OCI-M1 (cell line): ENCODE data around the gene IL1RAP.
A peak's percentile ranks its signal among the peaks of the same experiment; 100 is the strongest.
"Not testable (repeated sequence)": the region's sequence is repeated elsewhere in the genome, so short reads cannot be mapped to it uniquely, and the experiment has no call there.

ENCODE experiments used
- DNase-seq: peaks from one replicate; lab custom pipeline; 2025; lab: John Stamatoyannopoulos, UW

The IL1RAP gene

DNA sequence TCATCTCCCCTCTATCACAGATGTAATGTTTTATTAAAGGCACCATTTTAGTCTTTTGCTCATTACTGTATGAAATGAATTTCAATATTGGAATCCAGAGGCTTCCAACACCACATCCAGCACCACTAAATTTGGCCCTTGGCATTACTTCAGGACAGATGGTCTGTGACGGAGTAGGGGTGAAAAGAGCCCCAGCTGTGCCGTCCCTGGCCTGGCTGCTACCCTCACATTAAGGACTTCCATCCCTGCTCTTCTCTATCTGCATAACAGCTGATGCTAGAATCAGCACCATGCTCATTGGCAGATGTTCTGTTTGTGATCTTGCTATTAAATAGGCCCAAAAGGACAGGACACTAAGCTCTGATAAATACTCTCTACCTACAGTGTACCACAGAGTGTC, 152.9 kb downstream of the IL1RAP start:
- no peak for DNase-seq

- no peak for DNase-seq
Observed at GRCh38 chr3:190671658-190672057, 157.8 kb downstream of the IL1RAP start.

GRCh38 chr3:190673148-190673547, 159.3 kb downstream of the IL1RAP start:
- DNase-seq, result no peak

DNA sequence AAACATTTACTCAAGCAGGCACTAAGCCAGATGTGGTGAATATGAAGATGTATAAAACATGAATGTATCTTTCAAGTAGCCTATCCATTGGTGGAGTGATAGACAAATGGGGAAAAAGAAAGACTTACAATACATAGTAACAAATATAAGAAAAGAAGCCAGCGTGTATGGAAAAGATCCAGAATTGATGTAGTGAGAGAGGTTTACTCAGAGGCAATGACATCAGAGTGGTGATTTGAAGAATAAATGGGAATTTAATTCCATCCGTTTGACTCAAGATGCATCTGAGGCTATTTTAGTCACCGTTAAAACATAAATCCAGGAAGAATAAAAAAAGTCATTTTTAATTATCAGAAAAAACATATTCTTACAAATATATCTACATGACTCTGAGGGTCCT, 162.6 kb downstream of the IL1RAP start:
- DNase-seq, result no peak

- no peak for DNase-seq
Observed at GRCh38 chr3:190677001-190677400, 163.1 kb downstream of the IL1RAP start.

- DNase-seq, result not testable (repeated sequence)
Observed at GRCh38 chr3:190677868-190678267, 164.0 kb downstream of the IL1RAP start.

DNA sequence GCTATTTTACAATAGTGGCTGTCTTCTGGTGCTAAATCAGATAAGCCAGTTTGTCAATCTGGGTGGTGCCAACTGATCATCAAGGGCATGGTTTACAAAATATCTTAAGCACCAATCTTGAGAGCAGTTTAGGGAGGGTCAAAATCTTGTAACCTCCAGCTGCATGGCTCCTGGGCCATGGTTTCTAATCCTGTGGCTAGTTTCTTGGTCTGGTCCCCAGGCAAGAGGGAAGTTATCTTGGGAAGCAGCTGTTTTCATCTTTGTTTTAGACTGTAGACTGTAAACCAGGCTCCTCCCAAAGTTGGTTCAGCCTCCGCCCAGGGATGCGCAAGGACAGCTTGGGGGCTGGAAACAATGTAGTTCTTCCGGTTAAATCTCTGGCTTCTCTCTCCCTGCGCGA, 166.8 kb downstream of the IL1RAP start:
- DNase-seq, result peak; percentile 68

DNA sequence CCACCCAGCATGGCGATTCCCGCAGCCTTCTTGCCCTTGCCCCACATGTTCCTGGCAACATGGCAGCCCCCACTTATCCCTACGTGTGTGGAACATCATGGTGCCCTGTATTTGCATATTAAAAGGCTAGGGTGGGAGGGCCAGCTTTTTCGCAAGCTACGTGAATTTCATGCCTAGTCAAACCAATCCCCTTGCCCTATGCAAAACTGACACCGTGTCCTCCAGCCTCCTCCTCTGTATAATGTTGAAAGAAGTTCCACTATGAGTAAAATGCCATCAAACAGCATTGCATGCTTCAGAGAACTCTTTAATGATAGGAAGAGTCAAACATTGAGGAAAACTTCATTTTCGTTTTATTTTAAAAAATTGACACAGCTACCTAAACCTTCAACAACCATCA, 170.9 kb downstream of the IL1RAP start:
- no peak for DNase-seq

DNA sequence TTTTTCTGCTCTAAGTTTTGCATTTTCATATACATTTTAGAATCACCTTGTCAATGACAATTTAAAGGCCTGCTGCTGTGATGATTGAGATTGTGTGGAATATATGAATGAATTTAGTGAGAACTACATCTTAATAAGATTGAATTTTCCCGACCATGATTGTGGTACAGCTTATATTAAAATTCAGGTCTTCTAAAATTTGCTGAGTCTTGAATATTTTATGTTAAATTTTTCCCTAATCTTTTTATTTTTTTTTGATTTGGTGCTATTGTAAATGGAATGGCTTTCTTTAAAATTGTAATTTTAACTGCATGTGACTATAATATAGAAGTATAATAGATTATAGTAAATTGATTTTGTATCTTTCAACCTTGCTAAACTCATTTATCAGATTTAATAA, 172.1 kb downstream of the IL1RAP start:
- no peak for DNase-seq

DNA sequence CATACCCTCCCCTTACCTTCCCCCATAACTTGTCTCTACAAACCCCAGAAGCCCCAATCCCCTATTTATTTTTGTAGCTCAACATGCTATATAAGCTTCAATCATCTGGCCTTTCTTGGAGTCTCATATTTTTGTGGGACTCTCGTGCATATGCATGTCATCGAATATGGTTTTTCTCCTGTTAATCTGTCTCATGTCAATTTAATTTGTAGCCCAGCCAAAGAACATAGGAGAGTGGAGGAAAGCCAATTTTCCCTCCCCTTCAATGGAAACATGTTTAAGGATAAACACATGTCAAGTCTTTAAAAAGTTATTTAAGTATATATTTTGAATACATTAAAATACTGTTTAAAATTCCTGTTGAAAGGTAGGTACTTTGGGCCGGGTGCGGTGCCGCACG, 176.4 kb downstream of the IL1RAP start:
- DNase-seq, result no peak

GRCh38 chr3:190692256-190692655, 178.4 kb downstream of the IL1RAP start:
- peak; percentile 4 for DNase-seq

DNA sequence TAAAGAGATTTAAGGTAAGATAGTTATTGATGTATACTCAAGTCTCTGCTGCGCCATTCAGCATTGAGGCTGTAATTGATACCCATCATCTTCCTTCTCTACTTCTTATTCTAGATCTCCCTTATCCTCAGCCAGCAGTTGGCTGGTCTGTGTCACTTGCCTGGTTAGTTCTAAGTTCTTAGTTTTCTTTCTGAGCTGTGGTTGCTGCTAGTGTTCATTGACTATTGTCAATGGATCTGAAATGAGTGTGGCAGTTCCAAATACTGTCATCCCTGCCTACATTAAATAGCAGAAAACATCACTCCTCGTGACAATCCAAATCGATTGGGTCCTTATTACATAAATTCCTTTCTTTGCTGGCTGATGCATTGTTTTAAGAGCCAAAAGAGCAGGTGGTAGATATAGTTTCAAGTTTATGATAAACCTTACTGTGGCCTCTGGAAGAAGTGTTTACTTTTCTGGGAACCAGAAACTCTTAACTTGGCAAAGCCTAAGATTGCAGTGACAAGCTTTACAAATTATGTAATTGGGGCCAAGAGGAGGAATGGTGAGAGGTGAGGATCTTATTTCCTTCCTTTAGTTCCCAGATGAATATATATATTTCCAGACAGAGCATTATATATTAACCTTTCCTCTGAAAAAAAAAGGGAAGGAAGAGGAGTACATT, 180.6 kb downstream of the IL1RAP start:
- DNase-seq, result no peak

- no peak for DNase-seq
Observed at GRCh38 chr3:190695225-190695624, 181.3 kb downstream of the IL1RAP start.

- no peak for DNase-seq
Observed at GRCh38 chr3:190695994-190696393, 182.1 kb downstream of the IL1RAP start.

- peak; percentile 65 for DNase-seq
Observed at GRCh38 chr3:190696777-190697501, 183.1 kb downstream of the IL1RAP start.

DNA sequence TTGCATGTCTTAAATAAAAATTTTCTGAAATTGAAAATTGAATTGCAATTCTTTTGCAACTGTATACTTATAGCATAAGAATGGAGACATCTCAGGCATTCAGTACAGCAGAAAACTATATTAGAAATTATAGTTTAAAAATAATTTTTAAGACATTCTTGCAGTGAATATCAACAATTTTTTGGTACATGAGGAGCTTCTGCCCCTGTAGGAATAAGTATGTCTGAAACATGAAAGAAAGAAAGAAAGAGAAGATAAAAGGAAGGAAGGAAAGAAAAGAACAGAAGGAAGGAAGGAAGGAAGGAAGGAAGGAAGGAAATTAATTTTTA, 183.6 kb downstream of the IL1RAP start:
- DNase-seq, result no peak

DNA sequence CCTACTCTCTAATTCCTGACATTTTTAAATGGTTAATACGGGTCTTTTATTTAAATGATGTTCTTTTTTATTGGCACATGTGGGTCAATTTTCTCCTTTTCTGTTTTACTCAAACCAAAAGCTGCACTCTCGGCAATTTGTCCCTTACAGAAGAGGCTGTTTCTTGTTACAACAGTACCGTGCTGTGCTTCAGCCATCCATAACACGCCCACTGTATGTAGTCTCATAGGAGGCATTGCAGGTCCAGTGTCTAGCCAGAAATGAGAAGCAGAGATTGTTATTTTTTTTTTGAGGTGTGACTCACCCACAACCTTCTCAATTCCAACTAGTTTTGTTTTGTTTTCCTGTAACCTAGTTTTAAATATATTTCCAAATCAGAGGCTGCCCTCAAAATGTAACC, 184.0 kb downstream of the IL1RAP start:
- no peak for DNase-seq

- DNase-seq, result peak; percentile 75
Observed at GRCh38 chr3:190699776-190700175, 185.9 kb downstream of the IL1RAP start.

- peak; percentile 81 for DNase-seq
Observed at GRCh38 chr3:190701096-190701532, 187.2 kb downstream of the IL1RAP start.

- no peak for DNase-seq
Observed at GRCh38 chr3:190706582-190706981, 192.7 kb downstream of the IL1RAP start.
